T follicular helper cell (primary cell): ENCODE measurements around the gene YIF1A.

ENCODE experiments used
- DNase-seq: peaks from one replicate; pipeline ENCODE4 v3.0.0-alpha.2; 2020; ENCODE audit warnings: low read depth

YIF1A gene

GRCh38 chr11:66243782-66244535, 45.0 kb downstream of the YIF1A start:
- no peak for DNase-seq

GRCh38 chr11:66242095-66242765, 46.7 kb downstream of the YIF1A start:
- DNase-seq, result no peak

DNA sequence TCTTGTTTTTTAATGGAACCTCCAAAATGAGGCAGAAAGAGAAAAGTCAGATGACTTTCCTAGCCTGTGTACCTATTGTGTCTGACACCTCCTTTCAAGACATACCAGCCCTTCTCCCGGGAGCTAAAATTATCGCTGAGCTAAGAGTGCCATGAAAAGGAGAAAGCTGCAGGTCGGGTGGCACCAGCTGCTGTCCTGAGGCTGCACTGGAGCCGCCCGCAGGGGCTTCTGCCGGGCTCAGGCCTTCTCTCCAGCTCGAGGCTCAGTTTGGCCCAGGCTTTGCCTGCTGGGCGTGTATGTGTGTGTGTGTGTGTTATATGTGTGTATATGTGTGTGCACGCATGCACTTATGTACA, 48.2 kb downstream of the YIF1A start:
- DNase-seq, result no peak

DNA sequence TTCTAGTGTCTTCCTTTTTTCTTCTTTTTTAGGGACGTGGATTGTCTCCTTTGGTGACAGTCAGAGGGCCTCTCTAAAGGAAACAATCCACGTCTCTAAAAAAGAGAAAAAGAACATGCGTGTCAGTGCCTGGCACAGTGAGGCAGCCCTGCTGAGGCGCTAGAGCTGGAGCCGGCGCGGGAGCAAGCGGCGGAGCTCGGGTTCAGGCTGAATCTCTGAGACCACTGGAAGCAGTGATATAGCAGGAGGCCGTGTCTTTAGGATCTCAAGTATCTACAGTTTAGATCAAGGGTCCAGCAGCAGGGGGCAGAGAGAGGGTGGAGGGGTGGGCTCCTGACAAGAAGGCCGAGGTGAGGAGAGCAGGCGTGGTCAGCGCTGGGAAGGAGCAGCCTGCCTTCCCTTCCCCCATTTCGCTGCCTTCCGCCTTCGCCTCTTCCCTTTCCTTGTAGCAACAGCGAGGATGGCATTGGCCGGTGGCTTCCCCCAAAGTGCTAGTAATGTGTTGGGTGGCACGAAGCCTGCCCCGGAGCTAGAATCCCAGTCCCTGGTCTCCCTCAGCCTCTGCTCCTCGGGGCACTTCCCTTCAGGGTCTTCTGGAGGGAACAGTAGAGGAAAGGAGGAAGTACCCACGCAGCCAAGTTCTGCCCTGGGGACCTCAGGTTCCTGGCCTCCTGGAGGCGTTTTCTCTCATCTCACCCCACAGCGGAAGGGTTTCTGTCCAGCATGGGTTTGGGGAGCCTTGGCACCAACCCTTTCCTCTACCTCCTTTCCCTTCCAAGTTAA, 48.8 kb downstream of the YIF1A start:
- no peak for DNase-seq

- no peak for DNase-seq
Observed at GRCh38 chr11:66239511-66239910, 49.4 kb downstream of the YIF1A start.

GRCh38 chr11:66238786-66239413, 50.0 kb downstream of the YIF1A start:
- DNase-seq, result no peak

GRCh38 chr11:66237867-66238266, 51.1 kb downstream of the YIF1A start:
- no peak for DNase-seq

GRCh38 chr11:66235141-66235540, 53.8 kb downstream of the YIF1A start:
- no peak for DNase-seq
